Ammon's horn (tissue), 1 donor: ENCODE measurements around the gene RBM17.
A peak's percentile ranks its signal among the peaks of the same experiment; 100 is the strongest.
"Not testable (repeated sequence)": the region's sequence is repeated elsewhere in the genome, so short reads cannot be mapped to it uniquely, and the experiment has no call there.

Experiments
- DNase-seq: peaks from one replicate; pipeline ENCODE4 v3.0.0-alpha.2; 2016; ENCODE audit warnings: low spot score

RBM17 gene

GRCh38 chr10:6080417-6080973 lies 8.3 kb upstream of the RBM17 start:
- no peak for DNase-seq

- DNase-seq: no peak
These were observed 6.1 kb upstream of the RBM17 start for GRCh38 chr10:6082496-6083395.

- DNase-seq: no peak
These were observed 5.0 kb upstream of the RBM17 start for GRCh38 chr10:6083523-6084475.

GRCh38 chr10:6086375-6087233 lies 2.2 kb upstream of the RBM17 start:
- DNase-seq: peak; percentile 96

GRCh38 chr10:6089334-6090219 lies 743 bp downstream of the RBM17 start:
- no peak for DNase-seq

GRCh38 chr10:6091630-6092029 lies 2.8 kb downstream of the RBM17 start:
- no peak for DNase-seq

GRCh38 chr10:6092731-6093130 lies 3.9 kb downstream of the RBM17 start:
- no peak for DNase-seq

- no peak for DNase-seq
These were observed 7.2 kb downstream of the RBM17 start for GRCh38 chr10:6095810-6096570.

- no peak for DNase-seq
These were observed 8.2 kb downstream of the RBM17 start for GRCh38 chr10:6097063-6097462.

- DNase-seq: no peak
These were observed 9.3 kb downstream of the RBM17 start for GRCh38 chr10:6098156-6098555.

- no peak for DNase-seq
These were observed 11.5 kb downstream of the RBM17 start for GRCh38 chr10:6100370-6100769.

GRCh38 chr10:6101181-6101580 lies 12.3 kb downstream of the RBM17 start:
- DNase-seq: no peak

GRCh38 chr10:6102128-6102527 lies 13.3 kb downstream of the RBM17 start:
- no peak for DNase-seq

GRCh38 chr10:6103591-6103990 lies 14.8 kb downstream of the RBM17 start:
- no peak for DNase-seq

- not testable (repeated sequence) for DNase-seq
These were observed 18.8 kb downstream of the RBM17 start for GRCh38 chr10:6107616-6108015.

GRCh38 chr10:6108072-6108471 lies 19.2 kb downstream of the RBM17 start:
- DNase-seq: no peak

GRCh38 chr10:6108631-6109443 lies 20.0 kb downstream of the RBM17 start:
- DNase-seq: peak; percentile 61

- no peak for DNase-seq
These were observed 20.6 kb downstream of the RBM17 start for GRCh38 chr10:6109444-6109775.

GRCh38 chr10:6110136-6110535 lies 21.3 kb downstream of the RBM17 start:
- DNase-seq: no peak
